PC-3 (cell line): Measurements from ENCODE around the gene CMSS1.

Experiments used
- EZH2 ChIP-seq: fragments of 300-600 bp; sonication (generic); IDR thresholded peaks from one replicate; pipeline ENCODE4 v1.6.1; 2017; ENCODE audit warnings: antibody characterized with exemption, mild to moderate bottlenecking, low read length; ENCODE audit not compliant: unreplicated experiment
- TF ChIP-seq, protein P1 (sequence below): fragments of 300-600 bp; sonication (generic); conservative IDR thresholded peaks from 2 replicates; pipeline ENCODE4 v1.5.1; 2017; ENCODE audit warnings: antibody characterized with exemption, low read depth, mild to moderate bottlenecking, low read length

DNA sequence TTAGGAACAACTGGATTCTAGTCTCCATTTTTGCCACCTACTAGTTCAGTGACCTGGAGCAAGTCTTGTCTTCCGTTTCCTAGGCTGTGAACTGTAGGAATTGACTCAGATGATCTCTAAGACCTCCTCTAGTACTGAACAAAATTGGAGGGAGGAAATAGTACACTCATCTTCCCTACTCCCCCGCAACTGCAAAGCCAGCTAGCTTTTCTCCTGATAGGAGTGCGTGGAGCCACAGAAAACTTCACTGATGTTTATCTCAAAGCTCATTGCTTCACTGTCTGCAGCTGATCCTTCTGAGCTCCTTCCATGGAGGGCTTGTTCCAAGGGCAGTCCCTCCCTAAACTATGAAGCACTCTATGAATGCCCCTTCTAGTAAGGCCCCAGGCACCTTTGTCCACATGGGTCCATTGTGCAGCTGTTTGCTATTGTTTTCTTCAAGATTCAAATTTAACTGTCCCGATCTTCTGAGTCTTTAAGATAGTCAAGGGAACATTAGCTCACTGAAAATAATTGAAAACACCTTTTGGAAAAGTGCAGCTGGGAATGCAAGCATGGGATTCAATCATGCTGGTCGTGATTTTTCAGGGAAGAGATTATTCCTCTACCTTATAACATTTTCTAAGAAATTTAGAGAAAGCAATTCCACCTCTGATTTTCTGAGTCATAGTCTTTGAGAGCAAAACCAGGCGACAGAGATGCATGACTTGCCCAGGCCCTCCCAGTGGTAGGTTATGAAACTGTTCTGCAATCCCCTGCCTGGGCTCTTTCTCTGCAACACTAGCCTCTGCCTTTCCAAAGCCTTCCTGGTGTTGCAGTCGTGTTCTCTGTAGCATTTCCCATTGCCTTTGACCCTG lies 272.4 kb downstream of the CMSS1 start:
- TF ChIP-seq, protein P1, sequence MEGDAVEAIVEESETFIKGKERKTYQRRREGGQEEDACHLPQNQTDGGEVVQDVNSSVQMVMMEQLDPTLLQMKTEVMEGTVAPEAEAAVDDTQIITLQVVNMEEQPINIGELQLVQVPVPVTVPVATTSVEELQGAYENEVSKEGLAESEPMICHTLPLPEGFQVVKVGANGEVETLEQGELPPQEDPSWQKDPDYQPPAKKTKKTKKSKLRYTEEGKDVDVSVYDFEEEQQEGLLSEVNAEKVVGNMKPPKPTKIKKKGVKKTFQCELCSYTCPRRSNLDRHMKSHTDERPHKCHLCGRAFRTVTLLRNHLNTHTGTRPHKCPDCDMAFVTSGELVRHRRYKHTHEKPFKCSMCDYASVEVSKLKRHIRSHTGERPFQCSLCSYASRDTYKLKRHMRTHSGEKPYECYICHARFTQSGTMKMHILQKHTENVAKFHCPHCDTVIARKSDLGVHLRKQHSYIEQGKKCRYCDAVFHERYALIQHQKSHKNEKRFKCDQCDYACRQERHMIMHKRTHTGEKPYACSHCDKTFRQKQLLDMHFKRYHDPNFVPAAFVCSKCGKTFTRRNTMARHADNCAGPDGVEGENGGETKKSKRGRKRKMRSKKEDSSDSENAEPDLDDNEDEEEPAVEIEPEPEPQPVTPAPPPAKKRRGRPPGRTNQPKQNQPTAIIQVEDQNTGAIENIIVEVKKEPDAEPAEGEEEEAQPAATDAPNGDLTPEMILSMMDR = peak; percentile 69
- TF ChIP-seq EZH2 = no peak
